HG03442 (cell line): ENCODE results near the gene NDUFA12.

Experiments used
- ATAC-seq: cut with Tn5 transposase; IDR thresholded peaks from one replicate; pipeline ENCODE4 v1.9.1; 2021; ENCODE audit warnings: mild to moderate bottlenecking, moderate library complexity; ENCODE audit not compliant: unreplicated experiment

Gene NDUFA12

GRCh38 chr12:94942663-94943062 lies 60.8 kb downstream of the NDUFA12 start:
- no peak for ATAC-seq

DNA sequence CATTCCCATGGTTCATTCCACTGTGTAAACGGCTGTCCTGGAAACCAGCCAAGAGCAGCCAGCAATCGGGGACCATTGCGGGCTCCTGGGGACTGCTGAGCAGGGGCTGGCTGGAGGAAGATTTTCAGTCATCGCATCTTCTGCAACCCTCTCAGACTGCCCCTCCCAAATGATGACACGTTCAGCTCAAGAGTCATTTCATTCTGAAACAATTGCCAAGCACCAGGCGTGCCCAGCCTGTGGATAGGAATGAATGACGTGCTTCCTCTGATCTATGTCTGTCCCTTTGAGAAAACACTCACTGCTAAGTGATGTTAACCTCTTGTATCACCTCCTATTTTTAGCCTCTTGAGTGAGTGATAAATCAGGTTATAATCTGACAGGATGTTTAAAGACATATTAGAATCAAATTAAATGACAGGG lies 62.0 kb downstream of the NDUFA12 start:
- ATAC-seq: peak; percentile 85

- ATAC-seq: no peak
Measured at GRCh38 chr12:94940771-94941170, 62.7 kb downstream of the NDUFA12 start.

DNA sequence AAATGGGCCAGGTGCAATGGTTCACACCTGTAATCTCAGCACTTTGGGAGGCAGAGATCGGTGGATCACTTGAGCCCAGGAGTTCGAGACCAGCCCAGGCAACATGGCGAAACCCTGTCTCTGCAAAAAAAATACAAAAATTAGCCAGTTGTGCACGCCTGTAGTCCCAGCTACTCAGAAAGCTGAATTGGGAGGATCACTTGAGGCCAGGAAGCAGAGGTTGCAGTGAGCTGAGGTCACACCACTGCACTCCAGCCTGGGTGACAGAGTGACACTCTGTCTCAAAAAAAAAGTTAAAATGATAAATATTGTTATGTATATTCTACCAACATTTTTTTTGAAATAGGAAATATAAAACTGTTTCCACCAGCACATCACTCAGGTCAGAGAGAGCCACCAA lies 64.9 kb downstream of the NDUFA12 start:
- no peak for ATAC-seq

DNA sequence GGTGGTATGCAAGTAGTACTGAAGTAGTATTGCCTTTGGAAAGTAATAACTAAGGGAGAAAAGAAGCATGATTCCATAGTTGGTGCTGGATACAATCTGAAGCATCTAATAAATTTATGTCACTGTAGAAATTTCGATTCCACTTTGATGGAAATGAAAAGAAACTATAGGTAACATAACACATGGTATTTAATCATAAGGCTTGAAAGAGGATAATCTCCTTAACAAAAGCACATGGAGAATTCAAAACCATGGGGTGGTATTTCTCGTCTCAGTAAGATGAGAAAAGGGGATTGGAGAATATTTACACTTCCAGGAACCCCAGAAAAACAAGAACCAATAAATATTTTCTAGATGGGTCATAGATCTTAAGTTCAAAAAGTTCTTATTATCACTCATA lies 72.7 kb downstream of the NDUFA12 start:
- ATAC-seq: no peak

DNA sequence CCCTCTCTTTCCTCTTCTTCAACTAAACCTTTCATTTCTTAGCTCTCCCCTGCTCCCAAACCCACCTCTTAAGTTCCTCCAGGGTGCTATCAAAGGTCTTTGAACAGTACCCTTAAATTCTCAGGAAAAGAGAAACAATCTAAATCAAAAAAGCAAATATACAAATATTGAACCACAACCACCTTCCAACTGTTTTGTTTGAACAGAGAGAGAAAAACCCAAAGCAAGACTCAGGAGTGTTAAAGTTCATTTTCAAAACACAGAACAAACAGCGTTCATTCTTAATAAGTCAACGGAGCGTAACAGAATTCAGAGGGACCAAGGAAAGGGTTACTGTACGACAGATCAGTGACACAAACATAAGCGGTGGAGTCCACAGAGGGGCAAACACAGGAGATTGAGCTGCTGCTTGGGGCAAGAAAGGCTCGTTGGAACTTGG lies 73.3 kb downstream of the NDUFA12 start:
- no peak for ATAC-seq

DNA sequence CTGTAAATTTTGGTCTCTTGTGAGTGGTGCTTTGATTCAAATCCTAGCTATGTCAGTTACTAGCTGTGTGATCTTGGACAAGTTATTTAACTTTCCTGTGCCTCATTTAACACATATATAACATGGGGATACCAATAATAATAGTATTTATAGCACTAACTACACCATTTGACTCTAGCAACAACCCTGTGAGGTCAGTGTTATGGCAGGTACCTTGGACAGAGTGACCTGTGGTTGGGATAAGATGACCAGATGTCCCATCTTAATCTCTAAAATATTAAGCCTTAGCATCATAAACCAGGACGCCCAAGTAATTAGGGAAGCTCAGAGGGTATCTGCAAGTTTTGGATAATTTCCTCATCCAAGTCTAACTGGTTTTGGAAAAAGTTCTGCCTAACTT lies 73.7 kb downstream of the NDUFA12 start:
- ATAC-seq: no peak

GRCh38 chr12:94925729-94926128 lies 77.8 kb downstream of the NDUFA12 start:
- ATAC-seq: no peak

DNA sequence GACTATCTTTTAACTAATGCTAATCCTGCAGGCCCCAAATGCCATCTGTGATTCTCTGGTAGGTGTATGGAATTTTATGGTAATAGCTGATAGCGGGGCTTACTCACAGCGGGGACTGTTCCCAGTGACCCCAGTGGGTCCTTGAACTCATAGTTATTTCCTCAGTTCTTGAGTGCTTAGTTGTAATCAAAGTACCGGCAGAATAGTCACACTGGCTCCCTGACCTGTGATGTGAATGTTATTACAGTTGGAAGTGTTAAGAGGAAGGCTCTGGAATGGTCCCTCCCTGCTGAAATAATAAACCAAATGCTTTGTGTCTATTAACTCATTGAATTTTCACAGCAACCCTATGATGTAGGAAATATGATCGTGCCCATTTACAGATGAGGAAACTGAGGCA lies 78.3 kb downstream of the NDUFA12 start:
- ATAC-seq: no peak

GRCh38 chr12:94922561-94922960 lies 80.9 kb downstream of the NDUFA12 start:
- no peak for ATAC-seq
